NCI-H2081 treated with DMSO at 0.1 percent for 48 hours (cell line): Measurements from ENCODE around the gene SPACA6.

Source experiments
- DNase-seq: peaks from one replicate; lab custom pipeline; 2025; lab: John Stamatoyannopoulos, UW

Gene SPACA6

GRCh38 chr19:51688671-51689571, 4.2 kb upstream of the SPACA6 start:
- DNase-seq = no peak

DNA sequence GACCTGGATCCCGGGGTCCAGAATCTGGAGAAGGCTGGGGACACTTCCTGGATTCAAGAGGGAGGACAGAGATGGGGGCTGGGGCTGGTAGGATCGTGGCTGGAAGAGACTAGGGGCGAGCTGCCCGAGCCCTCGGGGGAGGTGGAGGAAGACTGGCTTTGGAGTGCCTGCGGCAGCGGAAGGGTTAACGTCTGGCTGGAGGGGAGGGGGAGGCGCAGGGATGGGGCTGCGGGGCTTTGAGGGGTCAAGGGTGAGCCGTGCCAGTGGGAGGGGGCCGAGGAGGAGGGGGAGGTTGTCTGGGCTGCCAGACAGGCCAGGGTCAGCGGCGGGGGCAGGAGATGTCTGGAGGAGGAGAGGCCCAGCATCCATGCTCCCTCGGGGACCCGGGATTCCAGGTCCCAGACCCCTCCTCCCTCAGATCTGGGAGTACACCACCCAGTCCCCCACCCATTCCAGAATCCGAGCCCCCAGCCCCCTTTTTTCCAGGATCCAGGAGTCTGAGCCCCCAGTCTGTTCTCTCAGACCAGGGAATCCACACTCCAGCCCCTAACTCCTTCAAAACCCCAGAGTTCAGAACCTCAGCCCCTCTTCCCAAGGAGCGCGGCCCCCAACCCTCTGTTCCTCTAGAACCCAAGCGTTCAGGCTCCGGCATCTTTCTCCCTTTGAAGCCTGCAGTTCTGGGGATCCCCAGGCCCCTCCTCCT, 3.2 kb upstream of the SPACA6 start:
- no peak for DNase-seq

DNA sequence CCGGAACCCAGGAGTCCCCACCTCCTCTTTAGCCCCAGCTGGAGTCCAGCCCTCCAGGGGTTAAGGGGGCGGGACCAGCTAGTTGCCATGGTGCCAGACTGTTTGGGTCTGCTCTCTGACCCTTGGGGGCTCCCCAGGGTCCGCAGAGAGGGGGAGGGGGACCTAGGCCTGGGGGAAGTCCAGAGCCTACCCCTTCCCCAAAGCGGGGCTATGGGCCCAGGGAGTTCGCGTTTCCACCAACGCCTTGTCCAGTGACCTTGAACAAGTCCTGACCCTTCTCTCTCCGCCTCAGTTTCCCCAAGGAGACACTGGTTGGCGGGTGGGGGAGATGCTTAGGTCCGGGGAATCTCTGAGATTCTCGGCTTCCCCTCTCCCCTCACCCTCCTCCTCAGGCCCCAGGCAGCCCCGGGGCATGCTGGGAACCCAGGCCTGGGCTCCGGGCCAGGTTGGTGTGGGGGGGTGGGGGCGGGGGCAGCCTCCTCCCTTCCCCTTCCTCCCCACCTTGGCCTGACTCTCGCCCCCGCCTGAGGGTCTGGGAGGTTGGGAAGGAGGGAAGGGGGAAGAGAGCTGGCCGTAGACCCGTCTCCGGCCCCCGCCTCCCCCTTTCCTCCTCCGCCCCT, 2.6 kb upstream of the SPACA6 start:
- no peak for DNase-seq

DNA sequence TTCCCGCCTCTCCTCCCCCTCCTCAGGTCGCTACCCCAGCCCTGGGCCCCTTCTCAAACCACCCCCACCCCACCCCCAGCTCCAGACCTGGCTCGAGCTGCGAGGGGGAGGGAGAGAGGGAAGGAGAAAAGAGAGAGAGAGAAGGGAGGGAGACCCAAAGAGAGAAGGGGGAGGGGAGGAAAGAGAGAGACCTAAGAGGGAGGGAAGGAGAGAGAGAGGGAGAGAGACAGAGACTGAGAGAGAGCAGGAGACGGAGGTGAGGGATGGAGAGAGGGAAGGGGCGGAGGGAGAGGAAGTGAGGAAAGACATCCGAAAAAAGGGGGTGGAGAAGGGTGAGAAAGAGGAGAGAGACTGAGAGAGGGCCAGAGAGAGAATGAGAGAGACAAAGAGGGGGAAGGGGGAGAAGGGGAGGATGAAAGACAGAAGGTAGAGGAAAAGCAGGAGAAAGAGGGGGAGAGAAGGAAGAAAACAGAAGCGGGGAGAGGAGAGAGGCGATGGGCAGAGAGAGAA, 2.0 kb upstream of the SPACA6 start:
- DNase-seq = no peak

GRCh38 chr19:51691584-51692428, 1.3 kb upstream of the SPACA6 start:
- no peak for DNase-seq

DNA sequence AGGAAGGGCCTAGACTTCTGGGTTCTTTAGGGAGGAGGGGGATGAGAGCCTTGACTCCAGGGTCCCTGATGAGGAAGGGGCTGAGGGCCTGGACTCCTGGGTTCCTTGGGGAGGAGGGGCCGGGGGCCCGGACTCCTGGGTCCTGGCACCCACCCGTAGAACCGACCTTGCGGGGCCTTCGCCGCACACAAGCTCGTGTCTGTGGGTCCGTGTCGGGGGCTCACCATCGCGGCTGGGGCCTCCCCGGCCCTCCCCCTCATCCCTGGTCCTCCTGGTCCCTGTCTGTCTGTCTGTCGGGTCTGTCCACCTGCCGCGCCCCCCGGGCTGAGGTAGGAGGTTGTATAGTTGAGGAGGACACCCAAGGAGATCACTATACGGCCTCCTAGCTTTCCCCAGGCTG, 662 bp upstream of the SPACA6 start:
- DNase-seq = no peak

GRCh38 chr19:51693819-51694218, 689 bp downstream of the SPACA6 start:
- no peak for DNase-seq

DNA sequence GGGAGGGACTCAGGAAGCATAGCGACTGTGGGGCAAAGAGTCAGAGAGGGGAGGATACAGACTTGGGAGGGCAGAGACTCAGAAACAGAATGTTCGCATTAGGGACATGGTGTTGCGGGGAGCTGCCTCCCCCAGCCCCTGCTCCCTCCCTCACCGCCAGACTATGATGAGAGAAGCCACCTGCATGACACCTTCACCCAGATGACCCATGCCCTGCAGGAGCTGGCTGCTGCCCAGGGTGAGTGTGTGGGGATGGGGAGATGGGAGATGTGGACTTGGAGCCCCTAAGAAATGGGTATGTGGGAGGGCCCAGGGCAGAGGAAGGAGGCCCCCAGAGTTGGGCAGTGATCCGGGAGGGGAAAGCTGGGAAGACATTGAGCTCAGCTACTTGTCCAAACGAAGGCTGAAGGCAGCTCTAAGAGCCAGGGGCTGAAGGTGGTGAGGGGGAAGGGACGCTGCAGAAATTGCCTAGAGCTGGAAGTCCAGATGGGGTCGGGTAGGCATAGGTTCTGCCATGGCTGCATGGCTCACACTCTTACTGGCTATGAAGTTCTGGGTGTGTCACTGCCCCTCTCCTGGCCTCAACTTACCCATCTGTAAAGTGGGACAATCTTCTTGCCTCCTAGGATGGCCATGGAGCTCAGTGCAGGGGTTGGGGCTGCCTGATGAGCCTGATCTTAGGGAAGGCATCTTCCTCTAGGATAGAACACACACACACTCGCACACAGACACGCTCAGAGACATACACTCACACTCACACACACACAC, 1.4 kb downstream of the SPACA6 start:
- no peak for DNase-seq

- no peak for DNase-seq
Observed at GRCh38 chr19:51695088-51695487, 2.0 kb downstream of the SPACA6 start.

DNA sequence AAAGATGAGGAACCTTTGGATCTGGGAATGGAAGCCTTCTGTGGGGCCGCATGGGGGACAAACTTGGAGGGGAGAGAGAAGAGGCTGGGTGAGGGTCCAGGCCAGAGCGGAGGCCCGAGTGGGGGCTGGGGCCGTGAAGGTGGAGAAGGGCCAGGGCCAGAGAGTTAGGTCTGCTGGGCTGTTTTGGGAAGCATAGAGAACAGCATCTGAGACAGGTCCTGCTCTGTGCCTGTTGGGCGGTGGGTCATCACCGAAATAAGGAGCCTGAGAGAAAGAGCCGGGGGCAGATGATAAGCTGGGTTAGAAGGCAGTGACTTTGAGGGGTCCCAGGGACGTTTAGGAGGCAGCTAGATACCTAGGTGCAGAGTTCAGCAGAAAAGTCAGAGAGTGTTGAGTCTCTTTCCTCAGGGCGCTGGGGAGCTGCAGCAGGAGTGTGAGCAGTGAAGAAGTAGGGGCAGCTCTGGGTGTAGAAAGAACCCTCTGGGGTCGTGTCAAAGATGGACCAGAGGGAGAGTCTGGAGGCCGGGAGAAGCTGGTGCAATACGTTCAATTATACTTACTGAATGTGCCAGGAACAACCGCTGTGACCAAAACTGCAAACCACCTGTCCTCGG, 2.7 kb downstream of the SPACA6 start:
- DNase-seq = no peak

DNA sequence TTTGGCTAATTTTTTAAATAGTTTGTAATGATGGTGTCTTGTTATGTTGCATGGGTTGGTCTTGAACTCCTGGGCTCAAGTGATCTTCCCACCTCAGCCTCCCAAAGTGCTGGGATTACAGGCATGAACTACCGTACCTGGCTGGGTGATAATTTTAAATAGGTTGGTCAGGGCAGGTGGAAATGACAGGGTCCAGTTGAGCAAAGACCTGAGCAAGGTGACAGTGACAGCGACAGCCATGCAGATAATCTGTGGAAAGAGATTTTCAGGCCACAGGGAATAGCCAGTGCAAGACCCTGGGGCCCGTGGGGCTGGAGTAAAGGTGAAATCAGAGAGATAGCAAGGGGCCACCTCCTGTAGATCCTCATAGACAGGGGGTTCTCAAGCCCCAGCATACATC, 3.5 kb downstream of the SPACA6 start:
- no peak for DNase-seq

DNA sequence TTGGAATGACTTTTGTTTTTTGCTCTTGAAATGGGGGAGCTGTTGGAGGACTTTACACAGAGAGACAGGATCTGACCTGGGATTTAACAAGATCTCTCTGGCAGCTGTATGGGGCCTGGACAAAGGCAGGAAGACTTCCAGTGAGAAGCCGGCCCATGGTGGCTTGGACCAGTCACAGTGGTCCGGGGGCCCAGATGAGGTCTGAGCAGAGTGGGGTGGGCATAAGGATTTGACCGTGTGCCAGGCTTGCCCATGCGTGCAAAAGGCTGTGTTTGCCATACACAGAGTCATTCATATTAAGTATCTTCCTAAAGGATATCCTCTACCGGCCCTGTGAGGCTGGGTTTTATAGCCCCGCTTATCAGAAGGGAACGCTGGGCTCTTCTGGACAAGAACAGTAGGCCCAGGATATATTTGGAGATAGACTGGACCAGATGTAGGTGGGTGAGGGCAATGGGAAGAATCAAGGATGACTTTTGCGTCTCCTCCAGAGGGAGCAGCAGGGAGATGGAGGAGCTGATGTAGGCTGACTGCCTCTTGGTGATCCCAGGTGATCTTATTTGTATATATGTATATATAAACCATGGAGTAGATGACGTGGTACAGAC, 4.1 kb downstream of the SPACA6 start:
- no peak for DNase-seq

GRCh38 chr19:51698296-51698695, 5.2 kb downstream of the SPACA6 start:
- DNase-seq = no peak

- no peak for DNase-seq
Observed at GRCh38 chr19:51699170-51699569, 6.0 kb downstream of the SPACA6 start.

DNA sequence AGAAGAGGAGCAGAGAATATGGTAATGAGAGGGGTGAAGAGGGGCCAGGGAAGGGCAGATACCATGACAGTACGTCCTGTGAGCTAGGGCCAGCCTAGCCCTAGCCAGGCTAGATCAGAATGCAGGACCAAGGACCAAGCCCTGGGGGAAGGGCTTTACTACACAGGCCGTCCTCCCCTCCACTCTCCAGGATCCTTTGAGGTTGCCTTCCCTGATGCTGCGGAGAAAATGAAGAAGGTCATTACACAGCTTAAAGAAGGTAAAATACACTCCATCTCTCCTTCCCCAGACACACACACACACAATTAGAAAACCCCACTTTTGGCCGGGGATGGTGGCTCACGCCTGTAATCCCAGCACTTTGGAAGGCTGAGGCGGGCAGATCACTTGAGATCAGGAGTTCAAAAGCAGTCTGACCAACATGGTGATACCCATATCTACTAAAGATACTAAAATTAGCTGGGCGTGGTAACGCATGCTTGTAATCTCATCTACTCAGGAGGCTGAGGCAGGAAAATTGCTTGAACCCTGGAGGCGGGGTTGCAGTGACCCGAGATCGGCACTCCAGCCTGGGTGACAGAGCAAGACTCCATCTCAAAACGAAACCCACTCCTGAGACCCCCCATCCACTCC, 8.5 kb downstream of the SPACA6 start:
- no peak for DNase-seq

- DNase-seq = no peak
Observed at GRCh38 chr19:51702103-51702824, 9.1 kb downstream of the SPACA6 start.

GRCh38 chr19:51702825-51703574, 9.9 kb downstream of the SPACA6 start:
- DNase-seq = no peak
